ENCODE measurements around the gene SALL4.
"Not testable (repeated sequence)": the region's sequence is repeated elsewhere in the genome, so short reads cannot be mapped to it uniquely, and the experiment has no call there.

SALL4 gene

GRCh38 chr20:51802170-51802751 lies at the start of gene SALL4:
Gene SALL4, minus strand, starts transcription at chr20:51802521. Its CDS starts 113 bp downstream, at chr20:51802408.
- DNase-seq = no peak

GRCh38 chr20:51848346-51848745 lies 46.0 kb upstream of the SALL4 start:
- no peak for DNase-seq

- no peak for DNase-seq
Measured at GRCh38 chr20:51840865-51841264, 38.5 kb upstream of the SALL4 start.

GRCh38 chr20:51837876-51838420 lies 35.6 kb upstream of the SALL4 start:
- no peak for DNase-seq

- DNase-seq = no peak
Measured at GRCh38 chr20:51837436-51837835, 35.1 kb upstream of the SALL4 start.

GRCh38 chr20:51833326-51833725 lies 31.0 kb upstream of the SALL4 start:
- DNase-seq = no peak

GRCh38 chr20:51832276-51832675 lies 30.0 kb upstream of the SALL4 start:
- DNase-seq = no peak

GRCh38 chr20:51831866-51832265 lies 29.5 kb upstream of the SALL4 start:
- no peak for DNase-seq

- no peak for DNase-seq
Measured at GRCh38 chr20:51830538-51830937, 28.2 kb upstream of the SALL4 start.

GRCh38 chr20:51828762-51829161 lies 26.4 kb upstream of the SALL4 start:
- DNase-seq = no peak

GRCh38 chr20:51826372-51826771 lies 24.1 kb upstream of the SALL4 start:
- no peak for DNase-seq

- DNase-seq = no peak
Measured at GRCh38 chr20:51818479-51819008, 16.2 kb upstream of the SALL4 start.

- not testable (repeated sequence) for DNase-seq
Measured at GRCh38 chr20:51816856-51817255, 14.5 kb upstream of the SALL4 start.

- DNase-seq = no peak
Measured at GRCh38 chr20:51815383-51816076, 13.2 kb upstream of the SALL4 start.

GRCh38 chr20:51812861-51813260 lies 10.5 kb upstream of the SALL4 start:
- no peak for DNase-seq

- no peak for DNase-seq
Measured at GRCh38 chr20:51811514-51812128, 9.3 kb upstream of the SALL4 start.

GRCh38 chr20:51811042-51811355 lies 8.7 kb upstream of the SALL4 start:
- no peak for DNase-seq

- no peak for DNase-seq
Measured at GRCh38 chr20:51810155-51811041, 8.1 kb upstream of the SALL4 start.

GRCh38 chr20:51807720-51808250 lies 5.5 kb upstream of the SALL4 start:
- DNase-seq = no peak

- no peak for DNase-seq
Measured at GRCh38 chr20:51804754-51805153, 2.4 kb upstream of the SALL4 start.

GRCh38 chr20:51803148-51803854 lies 980 bp upstream of the SALL4 start:
- no peak for DNase-seq

- no peak for DNase-seq
Measured at GRCh38 chr20:51801823-51802123, 548 bp downstream of the SALL4 start.

Measured in NK-92 treated with Interleukin-12 subunit alpha and Interleukin-12 subunit beta, amount 100 ng/mL, for 24 hours (cell line).